ENCODE measurements around the gene DDX49.

DNA sequence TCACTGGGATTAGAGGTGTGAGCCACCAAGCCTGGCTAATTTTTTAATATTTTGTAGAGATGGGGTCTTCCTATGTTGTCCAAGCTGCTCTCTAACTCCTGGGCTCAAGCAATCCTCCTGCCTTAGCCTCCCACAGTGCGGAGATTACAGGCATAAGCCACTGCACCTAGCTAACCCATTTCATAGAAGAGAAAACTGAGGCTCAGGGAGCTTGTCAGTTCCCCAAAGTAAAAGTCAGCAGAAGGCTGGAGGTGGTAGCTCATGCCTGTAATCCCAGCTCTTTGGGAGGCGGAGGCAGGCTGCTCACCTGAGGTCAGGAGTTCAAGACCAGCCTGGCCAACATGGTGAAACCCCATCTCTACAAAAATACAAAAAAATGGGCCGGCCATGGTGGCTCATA, 30.3 kb downstream of the DDX49 start:
- TF ChIP-seq TAF1 (IDR thresholded peaks at IDR 0.05; ENCODE audit: borderline replicate concordance, insufficient read depth, low read length) = no peak
- TF ChIP-seq SIN3A (IDR thresholded peaks at IDR 0.05; ENCODE audit: borderline replicate concordance, insufficient read depth, low read length) = no peak
- no peak for TF ChIP-seq POLR2AphosphoS5 (IDR thresholded peaks at IDR 0.05; ENCODE audit: low read depth, low read length)
- TF ChIP-seq, protein P1, sequence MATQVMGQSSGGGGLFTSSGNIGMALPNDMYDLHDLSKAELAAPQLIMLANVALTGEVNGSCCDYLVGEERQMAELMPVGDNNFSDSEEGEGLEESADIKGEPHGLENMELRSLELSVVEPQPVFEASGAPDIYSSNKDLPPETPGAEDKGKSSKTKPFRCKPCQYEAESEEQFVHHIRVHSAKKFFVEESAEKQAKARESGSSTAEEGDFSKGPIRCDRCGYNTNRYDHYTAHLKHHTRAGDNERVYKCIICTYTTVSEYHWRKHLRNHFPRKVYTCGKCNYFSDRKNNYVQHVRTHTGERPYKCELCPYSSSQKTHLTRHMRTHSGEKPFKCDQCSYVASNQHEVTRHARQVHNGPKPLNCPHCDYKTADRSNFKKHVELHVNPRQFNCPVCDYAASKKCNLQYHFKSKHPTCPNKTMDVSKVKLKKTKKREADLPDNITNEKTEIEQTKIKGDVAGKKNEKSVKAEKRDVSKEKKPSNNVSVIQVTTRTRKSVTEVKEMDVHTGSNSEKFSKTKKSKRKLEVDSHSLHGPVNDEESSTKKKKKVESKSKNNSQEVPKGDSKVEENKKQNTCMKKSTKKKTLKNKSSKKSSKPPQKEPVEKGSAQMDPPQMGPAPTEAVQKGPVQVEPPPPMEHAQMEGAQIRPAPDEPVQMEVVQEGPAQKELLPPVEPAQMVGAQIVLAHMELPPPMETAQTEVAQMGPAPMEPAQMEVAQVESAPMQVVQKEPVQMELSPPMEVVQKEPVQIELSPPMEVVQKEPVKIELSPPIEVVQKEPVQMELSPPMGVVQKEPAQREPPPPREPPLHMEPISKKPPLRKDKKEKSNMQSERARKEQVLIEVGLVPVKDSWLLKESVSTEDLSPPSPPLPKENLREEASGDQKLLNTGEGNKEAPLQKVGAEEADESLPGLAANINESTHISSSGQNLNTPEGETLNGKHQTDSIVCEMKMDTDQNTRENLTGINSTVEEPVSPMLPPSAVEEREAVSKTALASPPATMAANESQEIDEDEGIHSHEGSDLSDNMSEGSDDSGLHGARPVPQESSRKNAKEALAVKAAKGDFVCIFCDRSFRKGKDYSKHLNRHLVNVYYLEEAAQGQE (IDR thresholded peaks at IDR 0.05; ENCODE audit: insufficient read depth in 1 of 2, low read depth in 2 of 2, low read length in 2 of 2) = no peak
- TF ChIP-seq FOXP2 (optimal IDR thresholded peaks at IDR 0.05; ENCODE audit: borderline replicate concordance, extremely low read depth, extremely low read length, insufficient read depth) = no peak
